SK-N-SH (cell line): Measurements from ENCODE around the gene FZD2. TPM values are rescaled to one million over a fixed set of nuclear protein-coding genes. Genes with fewer than 3 reads are reported as not detected.

Source experiments
- CTCF ChIA-PET: fragments of 300-600, 350-600 bp; formaldehyde crosslinking; extraction: SDS; loops from one replicate; lab custom pipeline; 2021; lab: Yijun Ruan, JAX
- POLR2A ChIA-PET: fragments of 350-600 bp; sonication (Branson Sonifier 250); formaldehyde crosslinking; extraction: SDS; loops from one replicate; lab custom pipeline; 2020; ENCODE audit warnings: antibody characterized with exemption, inconsistent platforms; lab: Yijun Ruan, JAX
- DNase-seq: peaks from one replicate; pipeline ENCODE4 v3.0.0; 2012
- H2AFZ ChIP-seq: fragments of 200-600 bp; sonication (generic); 2 replicates; pipeline ENCODE4 v1.8.1; 2016; ENCODE audit warnings: antibody characterized with exemption, mild to moderate bottlenecking, low read depth
- H3F3A ChIP-seq: fragments of 200-600 bp; sonication (generic); replicated peaks from 2 replicates; pipeline ENCODE3; 2016; ENCODE audit warnings: antibody characterized with exemption, mild to moderate bottlenecking; ENCODE audit not compliant: insufficient read depth
- H3K27ac ChIP-seq, 2 experiments: fragments of 200-500 bp in 1 of 2; fragments of 200-600 bp in 1 of 2; sonication (Bioruptor generic) in 1 of 2; sonication (generic), shearing (Covaris generic) in 1 of 2; 2 replicates each; pipeline versions ENCODE4 v1.5.1 to v1.6.1; 2014 to 2016; ENCODE audit warnings: low read depth in 2 of 2, inconsistent platforms in 1 of 2, low read length in 1 of 2, mild to moderate bottlenecking in 1 of 2, mixed read lengths in 1 of 2
- H3K27me3 ChIP-seq: fragments of 200-600 bp; sonication (generic), shearing (Covaris generic); 2 replicates; pipeline ENCODE4 v1.6.1; 2016; ENCODE audit warnings: mixed run types; ENCODE audit not compliant: insufficient read depth
- H3K36me3 ChIP-seq, 2 experiments: fragments of 200-500 bp in 1 of 2; fragments of 200-600 bp in 1 of 2; sonication (Bioruptor generic) in 1 of 2; sonication (generic) in 1 of 2; replicated peaks in 1 of 2; 2 replicates each; pipeline versions ENCODE3 to v1.5.1; 2014 to 2016; ENCODE audit warnings: low read length in 1 of 2, mild to moderate bottlenecking in 1 of 2; ENCODE audit not compliant: insufficient read depth in 2 of 2, control insufficient read depth in 1 of 2
- H3K4me1 ChIP-seq, 2 experiments: fragments of 200-500 bp in 1 of 2; fragments of 200-600 bp in 1 of 2; sonication (Bioruptor generic) in 1 of 2; sonication (generic), shearing (Covaris generic) in 1 of 2; 2 replicates each; pipeline versions ENCODE4 v1.5.1 to v1.6.1; 2014 to 2016; ENCODE audit warnings: low read depth in 1 of 2, low read length in 1 of 2, mixed run types in 1 of 2; ENCODE audit not compliant: insufficient read depth in 2 of 2, control insufficient read depth in 1 of 2
- H3K4me2 ChIP-seq: fragments of 200-600 bp; sonication (generic), shearing (Covaris generic); 2 replicates; pipeline ENCODE4 v1.6.1; 2017; ENCODE audit warnings: mixed run types
- H3K4me3 ChIP-seq, 2 experiments: fragments of 200-500 bp in 1 of 2; fragments of 200-600 bp in 1 of 2; sonication (Bioruptor generic) in 1 of 2; sonication (generic), shearing (Covaris generic) in 1 of 2; 2 replicates each; pipeline versions ENCODE4 v1.5.1 to v1.8.1; 2014 to 2016; ENCODE audit warnings: low read depth in 2 of 2, inconsistent platforms in 1 of 2, low read length in 1 of 2, mild to moderate bottlenecking in 1 of 2, mixed read lengths in 1 of 2, moderate library complexity in 1 of 2
- H3K79me2 ChIP-seq: fragments of 200-600 bp; sonication (generic); 2 replicates; pipeline ENCODE4 v1.8.1; 2017; ENCODE audit warnings: mild to moderate bottlenecking; ENCODE audit not compliant: insufficient read depth
- H3K9ac ChIP-seq: fragments of 200-600 bp; sonication (generic); 2 replicates; pipeline ENCODE4 v1.6.1; 2017; ENCODE audit warnings: mixed run types
- H3K9me2 ChIP-seq: fragments of 200-600 bp; sonication (generic); 2 replicates; pipeline ENCODE4 v1.6.1; 2017; ENCODE audit warnings: mixed run types
- H3K9me3 ChIP-seq: fragments of 200-600 bp; sonication (generic); 2 replicates; pipeline ENCODE4 v1.6.1; 2017; ENCODE audit warnings: mixed run types, mild to moderate bottlenecking, moderate library complexity
- H4K20me1 ChIP-seq: fragments of 200-600 bp; sonication (generic); 2 replicates; pipeline ENCODE4 v1.6.1; 2017; ENCODE audit warnings: mild to moderate bottlenecking, mixed run types; ENCODE audit not compliant: insufficient read depth
- EZH2phosphoT487 ChIP-seq: fragments of 200-600 bp; sonication (generic); IDR thresholded peaks from 2 replicates; pipeline ENCODE4 v1.6.1; 2017; ENCODE audit warnings: low read depth, mixed run types, mild to moderate bottlenecking, antibody characterized with exemption, moderate library complexity, borderline replicate concordance
- FOSL2 ChIP-seq: IDR thresholded peaks from 2 replicates; pipeline ENCODE4 v1.4.0; 2012; ENCODE audit warnings: low read depth, mild to moderate bottlenecking, moderate library complexity, borderline replicate concordance
- FOXJ3 ChIP-seq: sonication (generic); formaldehyde crosslinking; IDR thresholded peaks from 2 replicates; pipeline ENCODE4 v1.5.1; 2020; ENCODE audit warnings: mild to moderate bottlenecking, missing genetic modification reagents
- FOXM1 ChIP-seq: IDR thresholded peaks from 2 replicates; pipeline ENCODE4 v1.4.0; 2012; ENCODE audit warnings: low read depth, mild to moderate bottlenecking
- NFIC ChIP-seq: IDR thresholded peaks from 2 replicates; pipeline ENCODE4 v1.4.0; 2012; ENCODE audit warnings: borderline replicate concordance
- RAD21 ChIP-seq: IDR thresholded peaks from 2 replicates; pipeline ENCODE4 v1.6.1; 2012; ENCODE audit warnings: mild to moderate bottlenecking, low read length
- RCOR1 ChIP-seq: fragments of 150-350 bp; IDR thresholded peaks from 2 replicates; pipeline ENCODE4 v1.6.1; 2017; ENCODE audit warnings: antibody characterized with exemption, low read length
- REST ChIP-seq: IDR thresholded peaks from 2 replicates; pipeline ENCODE4 v1.6.1; 2012; ENCODE audit warnings: mild to moderate bottlenecking, low read depth, low read length, moderate library complexity
- SIN3A ChIP-seq: IDR thresholded peaks from 2 replicates; pipeline ENCODE4 v1.6.1; 2012; ENCODE audit warnings: low read depth, mild to moderate bottlenecking, low read length, moderate library complexity, borderline replicate concordance
- SMC3 ChIP-seq: IDR thresholded peaks from 2 replicates; pipeline ENCODE4 v1.6.1; 2012; ENCODE audit warnings: low read depth, low read length, improper control_type of control experiment
- TAF1 ChIP-seq: IDR thresholded peaks from 2 replicates; pipeline ENCODE4 v1.6.1; 2012; ENCODE audit warnings: low read depth, mild to moderate bottlenecking, low read length, moderate library complexity, borderline replicate concordance
- TCF12 ChIP-seq: IDR thresholded peaks from 2 replicates; pipeline ENCODE4 v1.4.0; 2012
- ZBTB33 ChIP-seq: IDR thresholded peaks from 2 replicates; pipeline ENCODE4 v1.4.0; 2012; ENCODE audit warnings: low read depth, borderline replicate concordance
- WGBS: methylation state at CpG from one replicate; pipeline ENCODE4 v1.1.6; 2017; ENCODE audit warnings: low lambda C conversion rate; 5-methylcytosine and 5-hydroxymethylcytosine counted together
- polyA plus RNA-seq, 3 experiments: library from polyadenylated mRNA; depleted of rRNA; stranded (reverse); fragments of >200 nt; gene quantifications; 2 replicates each; pipeline ENCODE4 v1.2.3, GENCODE V29; 2012
- TF ChIP-seq, protein P1 (sequence below): fragments of 150-350 bp; IDR thresholded peaks from 2 replicates; pipeline ENCODE4 v1.6.1; 2016; ENCODE audit warnings: mild to moderate bottlenecking, low read depth, low read length
- TF ChIP-seq, protein P2 (sequence below): fragments of 200-600 bp; sonication (generic); IDR thresholded peaks from 2 replicates; pipeline ENCODE4 v1.6.1; 2017; ENCODE audit warnings: antibody characterized with exemption, mild to moderate bottlenecking, moderate library complexity

FZD2 gene
- polyA plus RNA-seq, 1 of the 3 experiments (the other 2 are of a cell fraction) = 35.1 TPM

GRCh38 chr17:44602390-44602789, 45.1 kb downstream of the FZD2 start (continued):
- TF ChIP-seq ZBTB33 = no peak
- TF ChIP-seq EZH2phosphoT487 = no peak
- TF ChIP-seq, protein P1, sequence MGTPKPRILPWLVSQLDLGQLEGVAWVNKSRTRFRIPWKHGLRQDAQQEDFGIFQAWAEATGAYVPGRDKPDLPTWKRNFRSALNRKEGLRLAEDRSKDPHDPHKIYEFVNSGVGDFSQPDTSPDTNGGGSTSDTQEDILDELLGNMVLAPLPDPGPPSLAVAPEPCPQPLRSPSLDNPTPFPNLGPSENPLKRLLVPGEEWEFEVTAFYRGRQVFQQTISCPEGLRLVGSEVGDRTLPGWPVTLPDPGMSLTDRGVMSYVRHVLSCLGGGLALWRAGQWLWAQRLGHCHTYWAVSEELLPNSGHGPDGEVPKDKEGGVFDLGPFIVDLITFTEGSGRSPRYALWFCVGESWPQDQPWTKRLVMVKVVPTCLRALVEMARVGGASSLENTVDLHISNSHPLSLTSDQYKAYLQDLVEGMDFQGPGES = no peak
- TF ChIP-seq, all 33 proteins: peak for 0

DNA sequence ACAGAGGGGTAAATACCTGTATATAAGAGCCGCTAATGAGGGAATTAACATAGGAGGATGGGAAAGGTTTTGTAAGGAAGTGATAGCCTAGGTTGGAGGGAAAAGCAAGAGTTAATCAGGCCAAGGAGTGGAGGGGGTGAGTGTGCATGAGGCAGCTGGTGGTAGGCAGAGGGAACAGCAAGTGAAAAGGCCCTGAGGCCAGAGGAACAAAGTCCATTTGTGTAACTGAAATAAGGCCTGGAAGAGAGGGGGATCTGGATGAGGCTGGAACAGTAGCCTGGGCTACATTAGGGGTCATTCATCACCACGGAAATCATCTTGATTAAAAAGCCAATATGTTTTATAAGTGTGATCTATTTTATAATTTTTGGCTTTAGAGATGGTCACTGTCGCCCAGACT, 45.7 kb downstream of the FZD2 start:
- Histone ChIP-seq H3K9me3 (no peaks in the 10 kb centered on the region), H3K4me1 (peaks cover 12 to 26% of the 10 kb centered on the region in 2 experiments; a peak in 2 of 4 replicates), H3F3A (peaks cover 6% of the 10 kb centered on the region), H3K27me3 (no peaks in the 10 kb centered on the region), H3K4me2 (no peak overlapping the region), H2AFZ (no peak overlapping the region), H3K9ac (no peak overlapping the region), H4K20me1 (no peaks in the 10 kb centered on the region), H3K9me2 (no peaks in the 10 kb centered on the region), H3K79me2 (no peaks in the 10 kb centered on the region), H3K27ac (no peak overlapping the region), H3K36me3 (no peaks in the 10 kb centered on the region), H3K4me3 (no peak overlapping the region)
- DNase-seq = no peak
- TF ChIP-seq, protein P1 = no peak
- TF ChIP-seq TAF1 (no peak), RCOR1 (no peak), RAD21 (no peak), TCF12 (no peak), NFIC (no peak), REST (no peak), EZH2phosphoT487 (no peak), FOSL2 (no peak), FOXJ3 (CRISPR knock-in tag) (no peak), FOXM1 (no peak), SIN3A (no peak), SMC3 (no peak)
- TF ChIP-seq, protein P2, sequence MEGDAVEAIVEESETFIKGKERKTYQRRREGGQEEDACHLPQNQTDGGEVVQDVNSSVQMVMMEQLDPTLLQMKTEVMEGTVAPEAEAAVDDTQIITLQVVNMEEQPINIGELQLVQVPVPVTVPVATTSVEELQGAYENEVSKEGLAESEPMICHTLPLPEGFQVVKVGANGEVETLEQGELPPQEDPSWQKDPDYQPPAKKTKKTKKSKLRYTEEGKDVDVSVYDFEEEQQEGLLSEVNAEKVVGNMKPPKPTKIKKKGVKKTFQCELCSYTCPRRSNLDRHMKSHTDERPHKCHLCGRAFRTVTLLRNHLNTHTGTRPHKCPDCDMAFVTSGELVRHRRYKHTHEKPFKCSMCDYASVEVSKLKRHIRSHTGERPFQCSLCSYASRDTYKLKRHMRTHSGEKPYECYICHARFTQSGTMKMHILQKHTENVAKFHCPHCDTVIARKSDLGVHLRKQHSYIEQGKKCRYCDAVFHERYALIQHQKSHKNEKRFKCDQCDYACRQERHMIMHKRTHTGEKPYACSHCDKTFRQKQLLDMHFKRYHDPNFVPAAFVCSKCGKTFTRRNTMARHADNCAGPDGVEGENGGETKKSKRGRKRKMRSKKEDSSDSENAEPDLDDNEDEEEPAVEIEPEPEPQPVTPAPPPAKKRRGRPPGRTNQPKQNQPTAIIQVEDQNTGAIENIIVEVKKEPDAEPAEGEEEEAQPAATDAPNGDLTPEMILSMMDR = no peak
- 74% methylated on average over 3 of the region's 3 CpGs for WGBS
- POLR2A ChIA-PET = no interaction called here
- CTCF ChIA-PET = interaction anchor here (0.9 kb wide), 1 partner anchor 24 kb away, joined by 3 read pairs; no protein-coding TSS in a partner anchor
